A673 (cell line): Measurements from ENCODE around the gene ASXL1. TPM values are rescaled to one million over a fixed set of nuclear protein-coding genes. Genes with fewer than 3 reads are reported as not detected.

Experiments used
- BruUV-seq: library from RNA; stranded (reverse); fragments of 400-500 nt; replicated peaks from 2 replicates; lab custom pipeline; 2021; lab: Mats Ljungman, UMichigan
- CTCF ChIA-PET: fragments of 300-600 bp; sonication (Branson Sonifier 250); formaldehyde crosslinking; loops from one replicate; lab custom pipeline; 2022; ENCODE audit warnings: antibody characterized with exemption; lab: Charles Lee
- POLR2A ChIA-PET: fragments of 300-600 bp; sonication (Branson Sonifier 250); formaldehyde crosslinking; loops from one replicate; lab custom pipeline; 2022; ENCODE audit warnings: antibody characterized with exemption; ENCODE audit not compliant: low non-redundant PET; lab: Charles Lee
- DNase-seq: peaks from one replicate; pipeline ENCODE4 v3.0.0-alpha.2; 2015; ENCODE audit warnings: low spot score
- H3K27ac ChIP-seq: fragments of 200-600 bp; sonication (generic); 2 replicates; pipeline ENCODE4 v1.5.1; 2016; ENCODE audit warnings: mixed run types, low read depth, mild to moderate bottlenecking, mixed read lengths, antibody characterized with exemption, low read length; ENCODE audit not compliant: poor library complexity, severe bottlenecking
- H3K27me3 ChIP-seq: fragments of 200-600 bp; sonication (generic); replicated peaks from 2 replicates; pipeline ENCODE4 v1.6.1; 2017; ENCODE audit warnings: mixed run types, low read depth, mild to moderate bottlenecking, mixed read lengths, antibody characterized with exemption, low read length; ENCODE audit not compliant: insufficient read depth, poor library complexity
- H3K36me3 ChIP-seq: fragments of 200-600 bp; sonication (generic); 2 replicates; pipeline ENCODE4 v1.6.1; 2016; ENCODE audit warnings: mixed run types, mild to moderate bottlenecking, mixed read lengths, antibody characterized with exemption, low read length; ENCODE audit not compliant: insufficient read depth, poor library complexity, severe bottlenecking
- H3K4me1 ChIP-seq: fragments of 200-600 bp; sonication (generic); 2 replicates; pipeline ENCODE4 v1.6.1; 2017; ENCODE audit warnings: mixed run types, mild to moderate bottlenecking, mixed read lengths, antibody characterized with exemption, low read length; ENCODE audit not compliant: insufficient read depth, poor library complexity, severe bottlenecking
- H3K4me3 ChIP-seq: fragments of 200-600 bp; sonication (generic); 2 replicates; pipeline ENCODE4 v1.5.1; 2016; ENCODE audit warnings: low read depth, mixed run types, mild to moderate bottlenecking, mixed read lengths, low read length; ENCODE audit not compliant: poor library complexity, severe bottlenecking
- H3K9me3 ChIP-seq: fragments of 200-600 bp; sonication (generic); 2 replicates; pipeline ENCODE4 v1.6.1; 2016; ENCODE audit warnings: mixed run types, low read depth, mild to moderate bottlenecking, mixed read lengths, antibody characterized with exemption, low read length; ENCODE audit not compliant: poor library complexity, severe bottlenecking
- CTCF ChIP-seq: fragments of 300-800, 200-600 bp; sonication (generic); conservative IDR thresholded peaks from 2 replicates; pipeline ENCODE4 v1.5.1; 2017; ENCODE audit warnings: low read depth, mild to moderate bottlenecking, antibody characterized with exemption, low read length, moderate library complexity, mixed read lengths
- EZH2 ChIP-seq: fragments of 200-600 bp; sonication (generic); IDR thresholded peaks from 2 replicates; pipeline ENCODE4 v1.6.1; 2017; ENCODE audit warnings: borderline replicate concordance, low read depth, mild to moderate bottlenecking, mixed read lengths, antibody characterized with exemption, low read length; ENCODE audit not compliant: poor library complexity, severe bottlenecking
- intact Hi-C: fragments of 100-400 bp; cut with micrococcal nuclease; formaldehyde crosslinking; loops from one replicate; pipeline ENCODE4 v1.10.0; 2022; ENCODE audit not compliant: unreplicated experiment
- total RNA-seq: library from RNA; stranded (reverse); gene quantifications from 2 replicates; pipeline ENCODE4 v1.2.3, GENCODE V29; 2021

The ASXL1 gene
- total RNA-seq, 1 experiment from 2014 or later: 101 TPM

GRCh38 chr20:32449057-32449889 is 91.1 kb downstream of the ASXL1 start:
- DNase-seq: no peak
- Histone ChIP-seq H3K4me1 (no peaks in the 10 kb centered on the region), H3K36me3 (no peaks in the 10 kb centered on the region), H3K27ac (no peak overlapping the region), H3K9me3 (no peaks in the 10 kb centered on the region), H3K27me3 (no peaks in the 10 kb centered on the region), H3K4me3 (no peak overlapping the region)
- CTCF ChIA-PET: no interaction called here
- POLR2A ChIA-PET: no interaction called here
- TF ChIP-seq EZH2 (no peak), CTCF (no peak)
- BruUV-seq: no TSS peak
- intact Hi-C loops: no loop called here

- Histone ChIP-seq H3K4me3 (no peak overlapping the region), H3K9me3 (no peaks in the 10 kb centered on the region), H3K27ac (no peak overlapping the region), H3K36me3 (no peaks in the 10 kb centered on the region), H3K27me3 (no peaks in the 10 kb centered on the region), H3K4me1 (no peaks in the 10 kb centered on the region)
- CTCF ChIA-PET: no interaction called here
- no peak for DNase-seq
- TF ChIP-seq EZH2: no peak
- TF ChIP-seq CTCF: no peak
- intact Hi-C loops: no loop called here
- POLR2A ChIA-PET: no interaction called here
- no TSS peak for BruUV-seq
Observed at GRCh38 chr20:32449890-32450401, 91.8 kb downstream of the ASXL1 start.

GRCh38 chr20:32450484-32451061 is 92.4 kb downstream of the ASXL1 start:
- Histone ChIP-seq H3K4me1 (no peaks in the 10 kb centered on the region), H3K27me3 (no peaks in the 10 kb centered on the region), H3K36me3 (no peaks in the 10 kb centered on the region), H3K4me3 (no peak overlapping the region), H3K27ac (no peak overlapping the region), H3K9me3 (no peaks in the 10 kb centered on the region)
- no TSS peak for BruUV-seq
- intact Hi-C loops: no loop called here
- ChIA-PET CTCF (no interaction called here), POLR2A (no interaction called here)
- TF ChIP-seq EZH2 (no peak), CTCF (no peak)
- no peak for DNase-seq
